Measurements from ENCODE around the gene KREMEN1.

DNA sequence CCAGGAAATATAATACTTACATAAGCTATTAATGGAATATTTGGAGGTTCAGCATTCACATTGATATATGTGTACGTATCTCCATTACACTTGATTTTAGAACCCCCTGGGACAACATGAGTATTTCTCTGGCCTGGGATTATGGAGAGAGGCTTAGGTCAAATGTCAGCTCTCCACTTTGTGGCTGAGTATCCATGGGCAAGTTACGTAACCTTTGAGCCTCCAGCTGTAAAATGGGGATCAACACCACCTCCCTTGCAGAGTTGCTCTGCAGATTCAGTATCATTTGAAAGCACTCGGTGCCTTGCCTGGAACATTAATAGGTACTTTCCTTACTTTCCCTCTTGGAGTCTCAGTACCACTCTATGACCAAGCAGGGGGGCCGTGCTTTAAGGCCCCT lies 44.4 kb upstream of the KREMEN1 start:
- TF ChIP-seq, protein P1, sequence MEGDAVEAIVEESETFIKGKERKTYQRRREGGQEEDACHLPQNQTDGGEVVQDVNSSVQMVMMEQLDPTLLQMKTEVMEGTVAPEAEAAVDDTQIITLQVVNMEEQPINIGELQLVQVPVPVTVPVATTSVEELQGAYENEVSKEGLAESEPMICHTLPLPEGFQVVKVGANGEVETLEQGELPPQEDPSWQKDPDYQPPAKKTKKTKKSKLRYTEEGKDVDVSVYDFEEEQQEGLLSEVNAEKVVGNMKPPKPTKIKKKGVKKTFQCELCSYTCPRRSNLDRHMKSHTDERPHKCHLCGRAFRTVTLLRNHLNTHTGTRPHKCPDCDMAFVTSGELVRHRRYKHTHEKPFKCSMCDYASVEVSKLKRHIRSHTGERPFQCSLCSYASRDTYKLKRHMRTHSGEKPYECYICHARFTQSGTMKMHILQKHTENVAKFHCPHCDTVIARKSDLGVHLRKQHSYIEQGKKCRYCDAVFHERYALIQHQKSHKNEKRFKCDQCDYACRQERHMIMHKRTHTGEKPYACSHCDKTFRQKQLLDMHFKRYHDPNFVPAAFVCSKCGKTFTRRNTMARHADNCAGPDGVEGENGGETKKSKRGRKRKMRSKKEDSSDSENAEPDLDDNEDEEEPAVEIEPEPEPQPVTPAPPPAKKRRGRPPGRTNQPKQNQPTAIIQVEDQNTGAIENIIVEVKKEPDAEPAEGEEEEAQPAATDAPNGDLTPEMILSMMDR (IDR thresholded peaks at IDR 0.05 in 2 of 3, conservative IDR thresholded peaks at IDR 0.05 in 1 of 3; ENCODE audit: borderline replicate concordance in 1 of 3, insufficient read depth in 1 of 3, low read depth in 2 of 3, low read length in 2 of 3), result no peak
- TF ChIP-seq POLR2A (IDR thresholded peaks at IDR 0.05; ENCODE audit: borderline replicate concordance, extremely low read depth, insufficient read depth, insufficient read length) (no peak), JUND (IDR thresholded peaks at IDR 0.05) (no peak), ZFX (IDR thresholded peaks at IDR 0.05) (no peak), EGR1 (IDR thresholded peaks at IDR 0.05; ENCODE audit: low read depth) (no peak)
- TF ChIP-seq, protein P2, sequence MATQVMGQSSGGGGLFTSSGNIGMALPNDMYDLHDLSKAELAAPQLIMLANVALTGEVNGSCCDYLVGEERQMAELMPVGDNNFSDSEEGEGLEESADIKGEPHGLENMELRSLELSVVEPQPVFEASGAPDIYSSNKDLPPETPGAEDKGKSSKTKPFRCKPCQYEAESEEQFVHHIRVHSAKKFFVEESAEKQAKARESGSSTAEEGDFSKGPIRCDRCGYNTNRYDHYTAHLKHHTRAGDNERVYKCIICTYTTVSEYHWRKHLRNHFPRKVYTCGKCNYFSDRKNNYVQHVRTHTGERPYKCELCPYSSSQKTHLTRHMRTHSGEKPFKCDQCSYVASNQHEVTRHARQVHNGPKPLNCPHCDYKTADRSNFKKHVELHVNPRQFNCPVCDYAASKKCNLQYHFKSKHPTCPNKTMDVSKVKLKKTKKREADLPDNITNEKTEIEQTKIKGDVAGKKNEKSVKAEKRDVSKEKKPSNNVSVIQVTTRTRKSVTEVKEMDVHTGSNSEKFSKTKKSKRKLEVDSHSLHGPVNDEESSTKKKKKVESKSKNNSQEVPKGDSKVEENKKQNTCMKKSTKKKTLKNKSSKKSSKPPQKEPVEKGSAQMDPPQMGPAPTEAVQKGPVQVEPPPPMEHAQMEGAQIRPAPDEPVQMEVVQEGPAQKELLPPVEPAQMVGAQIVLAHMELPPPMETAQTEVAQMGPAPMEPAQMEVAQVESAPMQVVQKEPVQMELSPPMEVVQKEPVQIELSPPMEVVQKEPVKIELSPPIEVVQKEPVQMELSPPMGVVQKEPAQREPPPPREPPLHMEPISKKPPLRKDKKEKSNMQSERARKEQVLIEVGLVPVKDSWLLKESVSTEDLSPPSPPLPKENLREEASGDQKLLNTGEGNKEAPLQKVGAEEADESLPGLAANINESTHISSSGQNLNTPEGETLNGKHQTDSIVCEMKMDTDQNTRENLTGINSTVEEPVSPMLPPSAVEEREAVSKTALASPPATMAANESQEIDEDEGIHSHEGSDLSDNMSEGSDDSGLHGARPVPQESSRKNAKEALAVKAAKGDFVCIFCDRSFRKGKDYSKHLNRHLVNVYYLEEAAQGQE (IDR thresholded peaks at IDR 0.05; ENCODE audit: low read depth), result no peak
- TF ChIP-seq, protein P3, sequence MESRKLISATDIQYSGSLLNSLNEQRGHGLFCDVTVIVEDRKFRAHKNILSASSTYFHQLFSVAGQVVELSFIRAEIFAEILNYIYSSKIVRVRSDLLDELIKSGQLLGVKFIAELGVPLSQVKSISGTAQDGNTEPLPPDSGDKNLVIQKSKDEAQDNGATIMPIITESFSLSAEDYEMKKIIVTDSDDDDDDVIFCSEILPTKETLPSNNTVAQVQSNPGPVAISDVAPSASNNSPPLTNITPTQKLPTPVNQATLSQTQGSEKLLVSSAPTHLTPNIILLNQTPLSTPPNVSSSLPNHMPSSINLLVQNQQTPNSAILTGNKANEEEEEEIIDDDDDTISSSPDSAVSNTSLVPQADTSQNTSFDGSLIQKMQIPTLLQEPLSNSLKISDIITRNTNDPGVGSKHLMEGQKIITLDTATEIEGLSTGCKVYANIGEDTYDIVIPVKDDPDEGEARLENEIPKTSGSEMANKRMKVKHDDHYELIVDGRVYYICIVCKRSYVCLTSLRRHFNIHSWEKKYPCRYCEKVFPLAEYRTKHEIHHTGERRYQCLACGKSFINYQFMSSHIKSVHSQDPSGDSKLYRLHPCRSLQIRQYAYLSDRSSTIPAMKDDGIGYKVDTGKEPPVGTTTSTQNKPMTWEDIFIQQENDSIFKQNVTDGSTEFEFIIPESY (IDR thresholded peaks at IDR 0.05; ENCODE audit: extremely low read depth, insufficient replicate concordance, low read length), result no peak
- TF ChIP-seq, protein P4, sequence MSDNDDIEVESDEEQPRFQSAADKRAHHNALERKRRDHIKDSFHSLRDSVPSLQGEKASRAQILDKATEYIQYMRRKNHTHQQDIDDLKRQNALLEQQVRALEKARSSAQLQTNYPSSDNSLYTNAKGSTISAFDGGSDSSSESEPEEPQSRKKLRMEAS (IDR thresholded peaks at IDR 0.05), result no peak
